Stimulated activated CD4-positive, alpha-beta T cell treated with anti-CD3 and anti-CD28 coated beads, Interleukin-1b, Interleukin-23, amount 100 ng/mL, for 4 hours (primary cell): ENCODE data around the gene KEL.

Experiments used
- DNase-seq, 2 donors: peaks; one replicate each; pipeline ENCODE4 v3.0.0-alpha.2; 2020; ENCODE audit warnings: low read depth in 2 of 2

The KEL gene

GRCh38 chr7:142930126-142930730 is 31.9 kb downstream of the KEL start:
- DNase-seq = no peak

- DNase-seq = no peak
Observed at GRCh38 chr7:142927949-142928348, 34.2 kb downstream of the KEL start.

- DNase-seq = no peak
Observed at GRCh38 chr7:142927085-142927745, 34.9 kb downstream of the KEL start.

- DNase-seq = no peak
Observed at GRCh38 chr7:142925413-142925812, 36.8 kb downstream of the KEL start.

GRCh38 chr7:142923391-142923790 is 38.8 kb downstream of the KEL start:
- DNase-seq = no peak

- no peak for DNase-seq
Observed at GRCh38 chr7:142919656-142920055, 42.5 kb downstream of the KEL start.

- no peak for DNase-seq
Observed at GRCh38 chr7:142918901-142919300, 43.3 kb downstream of the KEL start.

GRCh38 chr7:142917447-142917846 is 44.7 kb downstream of the KEL start:
- no peak for DNase-seq

GRCh38 chr7:142916508-142916907 is 45.7 kb downstream of the KEL start:
- no peak for DNase-seq

- DNase-seq = no peak
Observed at GRCh38 chr7:142915315-142915714, 46.8 kb downstream of the KEL start.

GRCh38 chr7:142914121-142914520 is 48.0 kb downstream of the KEL start:
- no peak for DNase-seq

GRCh38 chr7:142913566-142913965 is 48.6 kb downstream of the KEL start:
- DNase-seq = no peak

- DNase-seq = no peak
Observed at GRCh38 chr7:142913051-142913450, 49.1 kb downstream of the KEL start.

- DNase-seq = no peak
Observed at GRCh38 chr7:142910481-142910880, 51.7 kb downstream of the KEL start.

GRCh38 chr7:142910031-142910433 is 52.1 kb downstream of the KEL start:
- no peak for DNase-seq

- no peak for DNase-seq
Observed at GRCh38 chr7:142908921-142909890, 53.0 kb downstream of the KEL start.

GRCh38 chr7:142908290-142908689 is 53.9 kb downstream of the KEL start:
- no peak for DNase-seq

GRCh38 chr7:142906643-142907042 is 55.5 kb downstream of the KEL start:
- DNase-seq = no peak

GRCh38 chr7:142905759-142906158 is 56.4 kb downstream of the KEL start:
- DNase-seq = no peak

GRCh38 chr7:142904128-142904527 is 58.0 kb downstream of the KEL start:
- no peak for DNase-seq

GRCh38 chr7:142901426-142902259 is 60.5 kb downstream of the KEL start:
- DNase-seq = no peak

GRCh38 chr7:142899661-142900060 is 62.5 kb downstream of the KEL start:
- no peak for DNase-seq
